Measurements from ENCODE around the gene HBZ.

DNA sequence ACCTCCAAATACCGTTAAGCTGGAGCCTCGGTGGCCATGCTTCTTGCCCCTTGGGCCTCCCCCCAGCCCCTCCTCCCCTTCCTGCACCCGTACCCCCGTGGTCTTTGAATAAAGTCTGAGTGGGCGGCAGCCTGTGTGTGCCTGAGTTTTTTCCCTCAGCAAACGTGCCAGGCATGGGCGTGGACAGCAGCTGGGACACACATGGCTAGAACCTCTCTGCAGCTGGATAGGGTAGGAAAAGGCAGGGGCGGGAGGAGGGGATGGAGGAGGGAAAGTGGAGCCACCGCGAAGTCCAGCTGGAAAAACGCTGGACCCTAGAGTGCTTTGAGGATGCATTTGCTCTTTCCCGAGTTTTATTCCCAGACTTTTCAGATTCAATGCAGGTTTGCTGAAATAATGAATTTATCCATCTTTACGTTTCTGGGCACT, 25.0 kb downstream of the HBZ start:
- no peak for TF ChIP-seq KLF13 (tag; IDR thresholded peaks at IDR 0.05; ENCODE audit: borderline replicate concordance, low read depth)
- no peak for TF ChIP-seq SMC3 (conservative IDR thresholded peaks at IDR 0.05; ENCODE audit: insufficient read depth, low read depth, low read length)
- TF ChIP-seq, protein P1, sequence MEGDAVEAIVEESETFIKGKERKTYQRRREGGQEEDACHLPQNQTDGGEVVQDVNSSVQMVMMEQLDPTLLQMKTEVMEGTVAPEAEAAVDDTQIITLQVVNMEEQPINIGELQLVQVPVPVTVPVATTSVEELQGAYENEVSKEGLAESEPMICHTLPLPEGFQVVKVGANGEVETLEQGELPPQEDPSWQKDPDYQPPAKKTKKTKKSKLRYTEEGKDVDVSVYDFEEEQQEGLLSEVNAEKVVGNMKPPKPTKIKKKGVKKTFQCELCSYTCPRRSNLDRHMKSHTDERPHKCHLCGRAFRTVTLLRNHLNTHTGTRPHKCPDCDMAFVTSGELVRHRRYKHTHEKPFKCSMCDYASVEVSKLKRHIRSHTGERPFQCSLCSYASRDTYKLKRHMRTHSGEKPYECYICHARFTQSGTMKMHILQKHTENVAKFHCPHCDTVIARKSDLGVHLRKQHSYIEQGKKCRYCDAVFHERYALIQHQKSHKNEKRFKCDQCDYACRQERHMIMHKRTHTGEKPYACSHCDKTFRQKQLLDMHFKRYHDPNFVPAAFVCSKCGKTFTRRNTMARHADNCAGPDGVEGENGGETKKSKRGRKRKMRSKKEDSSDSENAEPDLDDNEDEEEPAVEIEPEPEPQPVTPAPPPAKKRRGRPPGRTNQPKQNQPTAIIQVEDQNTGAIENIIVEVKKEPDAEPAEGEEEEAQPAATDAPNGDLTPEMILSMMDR (IDR thresholded peaks at IDR 0.05 in 2 of 3, conservative IDR thresholded peaks at IDR 0.05 in 1 of 3; ENCODE audit: insufficient read depth in 2 of 3, low read depth in 1 of 3, low read length in 3 of 3), result no peak
- TF ChIP-seq, protein P2, sequence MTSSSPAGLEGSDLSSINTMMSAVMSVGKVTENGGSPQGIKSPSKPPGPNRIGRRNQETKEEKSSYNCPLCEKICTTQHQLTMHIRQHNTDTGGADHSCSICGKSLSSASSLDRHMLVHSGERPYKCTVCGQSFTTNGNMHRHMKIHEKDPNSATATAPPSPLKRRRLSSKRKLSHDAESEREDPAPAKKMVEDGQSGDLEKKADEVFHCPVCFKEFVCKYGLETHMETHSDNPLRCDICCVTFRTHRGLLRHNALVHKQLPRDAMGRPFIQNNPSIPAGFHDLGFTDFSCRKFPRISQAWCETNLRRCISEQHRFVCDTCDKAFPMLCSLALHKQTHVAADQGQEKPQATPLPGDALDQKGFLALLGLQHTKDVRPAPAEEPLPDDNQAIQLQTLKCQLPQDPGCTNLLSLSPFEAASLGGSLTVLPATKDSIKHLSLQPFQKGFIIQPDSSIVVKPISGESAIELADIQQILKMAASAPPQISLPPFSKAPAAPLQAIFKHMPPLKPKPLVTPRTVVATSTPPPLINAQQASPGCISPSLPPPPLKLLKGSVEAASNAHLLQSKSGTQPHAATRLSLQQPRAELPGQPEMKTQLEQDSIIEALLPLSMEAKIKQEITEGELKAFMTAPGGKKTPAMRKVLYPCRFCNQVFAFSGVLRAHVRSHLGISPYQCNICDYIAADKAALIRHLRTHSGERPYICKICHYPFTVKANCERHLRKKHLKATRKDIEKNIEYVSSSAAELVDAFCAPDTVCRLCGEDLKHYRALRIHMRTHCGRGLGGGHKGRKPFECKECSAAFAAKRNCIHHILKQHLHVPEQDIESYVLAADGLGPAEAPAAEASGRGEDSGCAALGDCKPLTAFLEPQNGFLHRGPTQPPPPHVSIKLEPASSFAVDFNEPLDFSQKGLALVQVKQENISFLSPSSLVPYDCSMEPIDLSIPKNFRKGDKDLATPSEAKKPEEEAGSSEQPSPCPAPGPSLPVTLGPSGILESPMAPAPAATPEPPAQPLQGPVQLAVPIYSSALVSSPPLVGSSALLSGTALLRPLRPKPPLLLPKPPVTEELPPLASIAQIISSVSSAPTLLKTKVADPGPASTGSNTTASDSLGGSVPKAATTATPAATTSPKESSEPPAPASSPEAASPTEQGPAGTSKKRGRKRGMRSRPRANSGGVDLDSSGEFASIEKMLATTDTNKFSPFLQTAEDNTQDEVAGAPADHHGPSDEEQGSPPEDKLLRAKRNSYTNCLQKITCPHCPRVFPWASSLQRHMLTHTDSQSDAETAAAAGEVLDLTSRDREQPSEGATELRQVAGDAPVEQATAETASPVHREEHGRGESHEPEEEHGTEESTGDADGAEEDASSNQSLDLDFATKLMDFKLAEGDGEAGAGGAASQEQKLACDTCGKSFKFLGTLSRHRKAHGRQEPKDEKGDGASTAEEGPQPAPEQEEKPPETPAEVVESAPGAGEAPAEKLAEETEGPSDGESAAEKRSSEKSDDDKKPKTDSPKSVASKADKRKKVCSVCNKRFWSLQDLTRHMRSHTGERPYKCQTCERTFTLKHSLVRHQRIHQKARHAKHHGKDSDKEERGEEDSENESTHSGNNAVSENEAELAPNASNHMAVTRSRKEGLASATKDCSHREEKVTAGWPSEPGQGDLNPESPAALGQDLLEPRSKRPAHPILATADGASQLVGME (CRISPR knock-in tag; IDR thresholded peaks at IDR 0.05), result no peak
- no peak for TF ChIP-seq ZNF165 (CRISPR knock-in tag; IDR thresholded peaks at IDR 0.05; ENCODE audit: borderline replicate concordance)
- no peak for TF ChIP-seq EZH2 (IDR thresholded peaks at IDR 0.05; ENCODE audit: borderline replicate concordance, low read depth, low read length)
- TF ChIP-seq, protein P3, sequence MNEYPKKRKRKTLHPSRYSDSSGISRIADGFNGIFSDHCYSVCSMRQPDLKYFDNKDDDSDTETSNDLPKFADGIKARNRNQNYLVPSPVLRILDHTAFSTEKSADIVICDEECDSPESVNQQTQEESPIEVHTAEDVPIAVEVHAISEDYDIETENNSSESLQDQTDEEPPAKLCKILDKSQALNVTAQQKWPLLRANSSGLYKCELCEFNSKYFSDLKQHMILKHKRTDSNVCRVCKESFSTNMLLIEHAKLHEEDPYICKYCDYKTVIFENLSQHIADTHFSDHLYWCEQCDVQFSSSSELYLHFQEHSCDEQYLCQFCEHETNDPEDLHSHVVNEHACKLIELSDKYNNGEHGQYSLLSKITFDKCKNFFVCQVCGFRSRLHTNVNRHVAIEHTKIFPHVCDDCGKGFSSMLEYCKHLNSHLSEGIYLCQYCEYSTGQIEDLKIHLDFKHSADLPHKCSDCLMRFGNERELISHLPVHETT (CRISPR knock-in tag; conservative IDR thresholded peaks at IDR 0.05 in 1 of 2, IDR thresholded peaks at IDR 0.05 in 1 of 2), result no peak
- no peak for TF ChIP-seq GABPA (tag; conservative IDR thresholded peaks at IDR 0.05; ENCODE audit: low read depth)
